GM23338 (cell line): ENCODE results near the gene JAKMIP1. TPM values are rescaled to one million over a fixed set of nuclear protein-coding genes. Genes with fewer than 3 reads are reported as not detected.

Experiments used
- ATAC-seq: fragments of 200-7000 bp; cut with Tn5 transposase; 3 replicates; pipeline ENCODE4 v1.9.1; 2020
- DNase-seq: peaks from one replicate; pipeline ENCODE4 v3.0.0-alpha.2; 2015; ENCODE audit warnings: low spot score
- H2AFZ ChIP-seq: fragments of 200-600 bp; sonication (generic); 2 replicates; pipeline ENCODE4 v1.8.0; 2016; ENCODE audit warnings: antibody characterized with exemption, mild to moderate bottlenecking, moderate library complexity
- H3F3A ChIP-seq: fragments of 200-600 bp; sonication (generic); replicated peaks from 2 replicates; pipeline ENCODE4 v1.8.0; 2017; ENCODE audit warnings: antibody characterized with exemption, mixed run types, low read depth
- H3K27ac ChIP-seq: fragments of 200-600 bp; sonication (generic); 2 replicates; pipeline ENCODE4 v1.6.1; 2016; ENCODE audit warnings: low read depth
- H3K27me3 ChIP-seq: fragments of 200-600 bp; sonication (generic); 2 replicates; pipeline ENCODE4 v1.8.0; 2016; ENCODE audit warnings: mild to moderate bottlenecking, mixed run types, moderate library complexity; ENCODE audit not compliant: insufficient read depth
- H3K36me3 ChIP-seq: fragments of 200-600 bp; sonication (generic); 2 replicates; pipeline ENCODE4 v1.8.0; 2016; ENCODE audit warnings: mild to moderate bottlenecking; ENCODE audit not compliant: insufficient read depth
- H3K4me1 ChIP-seq: fragments of 200-600 bp; sonication (generic); 2 replicates; pipeline ENCODE4 v1.8.0; 2016; ENCODE audit warnings: mild to moderate bottlenecking, moderate library complexity; ENCODE audit not compliant: insufficient read depth
- H3K4me2 ChIP-seq: fragments of 200-600 bp; sonication (generic); 2 replicates; pipeline ENCODE4 v1.7.1; 2017; ENCODE audit warnings: mixed run types
- H3K4me3 ChIP-seq: fragments of 200-600 bp; sonication (generic); 2 replicates; pipeline ENCODE4 v1.6.1; 2016; ENCODE audit warnings: mixed run types
- H3K79me2 ChIP-seq: fragments of 200-600 bp; sonication (generic); replicated peaks from 2 replicates; pipeline ENCODE4 v1.8.0; 2017; ENCODE audit warnings: mild to moderate bottlenecking; ENCODE audit not compliant: insufficient read depth
- H3K9me2 ChIP-seq: fragments of 200-600 bp; sonication (generic); 2 replicates; pipeline ENCODE4 v1.8.0; 2017; ENCODE audit not compliant: insufficient read depth
- H4K20me1 ChIP-seq: fragments of 200-600 bp; sonication (generic); replicated peaks from 2 replicates; pipeline ENCODE4 v1.8.0; 2017; ENCODE audit warnings: mild to moderate bottlenecking; ENCODE audit not compliant: insufficient read depth
- H3K27ac Mint-ChIP-seq: 2 replicates; pipeline ENCODE4 v1.8.0; 2020; ENCODE audit warnings: inconsistent platforms, mild to moderate bottlenecking, moderate library complexity, mixed read lengths
- H3K27me3 Mint-ChIP-seq: 3 replicates; pipeline ENCODE4 v1.8.0; 2022; ENCODE audit warnings: low read depth, mild to moderate bottlenecking, moderate library complexity, mixed read lengths, inconsistent platforms; ENCODE audit not compliant: insufficient read depth, poor library complexity
- H3K36me3 Mint-ChIP-seq: 3 replicates; pipeline ENCODE4 v1.8.0; 2021; ENCODE audit warnings: low read depth, mild to moderate bottlenecking, inconsistent platforms, moderate library complexity, mixed read lengths
- H3K4me1 Mint-ChIP-seq: 3 replicates; pipeline ENCODE4 v1.8.0; 2020; ENCODE audit warnings: mild to moderate bottlenecking, inconsistent platforms, mixed read lengths
- H3K4me3 Mint-ChIP-seq: 3 replicates; pipeline ENCODE4 v1.8.0; 2021; ENCODE audit warnings: moderate library complexity, mild to moderate bottlenecking, inconsistent platforms, mixed read lengths
- H3K9me3 Mint-ChIP-seq: 3 replicates; pipeline ENCODE4 v1.8.0; 2020; ENCODE audit warnings: moderate library complexity, mild to moderate bottlenecking, inconsistent platforms, mixed read lengths
- EZH2 ChIP-seq: fragments of 200-600 bp; sonication (generic); IDR thresholded peaks from one replicate; pipeline ENCODE4 v1.8.0; 2017; ENCODE audit warnings: antibody characterized with exemption, mild to moderate bottlenecking, low read depth; ENCODE audit not compliant: unreplicated experiment
- JUNB ChIP-seq: IDR thresholded peaks from one replicate; pipeline ENCODE4 v1.6.1; 2016; ENCODE audit warnings: antibody characterized with exemption; ENCODE audit not compliant: unreplicated experiment
- ZNF114 ChIP-seq: fragments of 250-450 bp; sonication (Bioruptor Pico); IDR thresholded peaks from 2 replicates; pipeline ENCODE4 v1.5.0; 2020; ENCODE audit warnings: mild to moderate bottlenecking, moderate library complexity
- polyA plus RNA-seq: library from polyadenylated mRNA; unstranded; fragments of >200 nt; fragmentation: Nextera tagmentation; extraction: Ambion mirVana; gene quantifications from 2 replicates; pipeline ENCODE4 v1.2.1, GENCODE V29; 2016
- total RNA-seq: library from RNA; depleted of rRNA; stranded (reverse); fragments of >200 nt; shearing (Covaris generic); gene quantifications from 2 replicates; pipeline ENCODE4 v1.2.3, GENCODE V29; 2014
- TF ChIP-seq, protein P1 (sequence below): IDR thresholded peaks from one replicate; pipeline ENCODE4 v1.6.1; 2018; ENCODE audit warnings: antibody characterized with exemption; ENCODE audit not compliant: unreplicated experiment
- TF ChIP-seq, protein P2 (sequence below): IDR thresholded peaks from 2 replicates; pipeline ENCODE4 v1.6.1; 2016; ENCODE audit warnings: antibody characterized with exemption

The JAKMIP1 gene
- total and polyA plus RNA-seq, 2 experiments from 2014 or later = 4.6 to 5.1 TPM

DNA sequence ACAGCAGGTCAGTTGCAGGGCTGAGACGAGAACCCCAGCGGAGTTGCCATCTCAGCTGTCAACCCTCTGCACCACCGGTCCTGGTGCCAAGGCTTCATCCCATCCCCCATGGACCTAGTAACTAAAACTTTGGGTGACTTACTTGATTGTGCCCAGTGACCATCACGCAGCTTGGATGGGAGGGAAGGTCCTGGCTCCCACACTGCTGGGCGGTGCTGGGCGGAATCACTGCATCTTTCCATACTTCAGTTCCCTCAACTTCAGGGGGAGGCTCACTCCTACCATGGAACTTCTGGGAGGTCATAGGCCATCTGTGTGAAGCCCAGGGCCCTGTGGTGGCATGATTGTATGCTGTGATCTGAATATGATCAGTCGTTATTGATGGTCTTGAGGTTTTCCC is 26.2 kb upstream of the JAKMIP1 start:
- Histone ChIP-seq H4K20me1 (no peaks in the 10 kb centered on the region), H3K27me3 (peaks cover 6% of the 10 kb centered on the region), H3K79me2 (no peaks in the 10 kb centered on the region), H3F3A (0 out of 2 replicates have a peak, but pooled peaks cover 3% of the 10 kb centered on the region), H3K9me2 (no peaks in the 10 kb centered on the region), H3K4me2 (no peak overlapping the region), H3K36me3 (no peaks in the 10 kb centered on the region), H3K27ac (no peak overlapping the region), H3K4me3 (no peak overlapping the region), H2AFZ (no peak overlapping the region), H3K4me1 (no peaks in the 10 kb centered on the region)
- DNase-seq = no peak
- no peak overlapping the region for H3K4me3 Mint-ChIP-seq
- H3K27ac Mint-ChIP-seq = no peak overlapping the region
- no peak for ATAC-seq
- TF ChIP-seq, protein P1, sequence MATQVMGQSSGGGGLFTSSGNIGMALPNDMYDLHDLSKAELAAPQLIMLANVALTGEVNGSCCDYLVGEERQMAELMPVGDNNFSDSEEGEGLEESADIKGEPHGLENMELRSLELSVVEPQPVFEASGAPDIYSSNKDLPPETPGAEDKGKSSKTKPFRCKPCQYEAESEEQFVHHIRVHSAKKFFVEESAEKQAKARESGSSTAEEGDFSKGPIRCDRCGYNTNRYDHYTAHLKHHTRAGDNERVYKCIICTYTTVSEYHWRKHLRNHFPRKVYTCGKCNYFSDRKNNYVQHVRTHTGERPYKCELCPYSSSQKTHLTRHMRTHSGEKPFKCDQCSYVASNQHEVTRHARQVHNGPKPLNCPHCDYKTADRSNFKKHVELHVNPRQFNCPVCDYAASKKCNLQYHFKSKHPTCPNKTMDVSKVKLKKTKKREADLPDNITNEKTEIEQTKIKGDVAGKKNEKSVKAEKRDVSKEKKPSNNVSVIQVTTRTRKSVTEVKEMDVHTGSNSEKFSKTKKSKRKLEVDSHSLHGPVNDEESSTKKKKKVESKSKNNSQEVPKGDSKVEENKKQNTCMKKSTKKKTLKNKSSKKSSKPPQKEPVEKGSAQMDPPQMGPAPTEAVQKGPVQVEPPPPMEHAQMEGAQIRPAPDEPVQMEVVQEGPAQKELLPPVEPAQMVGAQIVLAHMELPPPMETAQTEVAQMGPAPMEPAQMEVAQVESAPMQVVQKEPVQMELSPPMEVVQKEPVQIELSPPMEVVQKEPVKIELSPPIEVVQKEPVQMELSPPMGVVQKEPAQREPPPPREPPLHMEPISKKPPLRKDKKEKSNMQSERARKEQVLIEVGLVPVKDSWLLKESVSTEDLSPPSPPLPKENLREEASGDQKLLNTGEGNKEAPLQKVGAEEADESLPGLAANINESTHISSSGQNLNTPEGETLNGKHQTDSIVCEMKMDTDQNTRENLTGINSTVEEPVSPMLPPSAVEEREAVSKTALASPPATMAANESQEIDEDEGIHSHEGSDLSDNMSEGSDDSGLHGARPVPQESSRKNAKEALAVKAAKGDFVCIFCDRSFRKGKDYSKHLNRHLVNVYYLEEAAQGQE = no peak
- no peak for TF ChIP-seq EZH2
- TF ChIP-seq JUNB = no peak
- no peak for TF ChIP-seq ZNF114
- TF ChIP-seq, protein P2, sequence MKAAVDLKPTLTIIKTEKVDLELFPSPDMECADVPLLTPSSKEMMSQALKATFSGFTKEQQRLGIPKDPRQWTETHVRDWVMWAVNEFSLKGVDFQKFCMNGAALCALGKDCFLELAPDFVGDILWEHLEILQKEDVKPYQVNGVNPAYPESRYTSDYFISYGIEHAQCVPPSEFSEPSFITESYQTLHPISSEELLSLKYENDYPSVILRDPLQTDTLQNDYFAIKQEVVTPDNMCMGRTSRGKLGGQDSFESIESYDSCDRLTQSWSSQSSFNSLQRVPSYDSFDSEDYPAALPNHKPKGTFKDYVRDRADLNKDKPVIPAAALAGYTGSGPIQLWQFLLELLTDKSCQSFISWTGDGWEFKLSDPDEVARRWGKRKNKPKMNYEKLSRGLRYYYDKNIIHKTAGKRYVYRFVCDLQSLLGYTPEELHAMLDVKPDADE = no peak
- H3K4me1 Mint-ChIP-seq = peaks cover 13% of the 10 kb centered on the region
- H3K27me3 Mint-ChIP-seq = peaks cover 16% of the 10 kb centered on the region
- H3K36me3 Mint-ChIP-seq = no peaks in the 10 kb centered on the region
- H3K9me3 Mint-ChIP-seq = peaks cover 4% of the 10 kb centered on the region; the same call in 1 of the 3 replicates

DNA sequence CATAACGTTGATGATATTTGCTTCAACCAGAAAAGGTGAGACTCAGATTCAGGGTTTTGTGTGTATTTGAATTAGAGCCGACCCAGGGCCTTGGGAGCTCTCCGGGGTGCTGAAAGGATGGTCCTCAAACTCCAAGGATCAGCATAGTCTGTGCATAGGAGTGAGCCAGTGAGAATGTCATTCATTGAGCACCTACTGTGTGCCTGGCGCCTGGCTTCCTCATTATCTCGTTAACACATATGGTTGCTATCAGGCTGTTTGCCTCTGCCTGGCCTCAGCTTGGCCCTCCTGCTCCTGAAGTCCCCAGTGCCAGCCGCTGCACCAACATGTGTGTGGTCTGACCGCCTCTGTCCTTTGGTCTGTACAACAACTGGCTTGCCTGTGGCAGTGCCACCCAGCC is 25.1 kb upstream of the JAKMIP1 start:
- DNase-seq (peak; percentile 84), ATAC-seq (peak; percentile 39)
- H3K27ac Mint-ChIP-seq = no peak overlapping the region
- TF ChIP-seq, protein P1 = peak; percentile 86
- TF ChIP-seq EZH2 = no peak
- H3K4me3 Mint-ChIP-seq = no peak overlapping the region
- Histone ChIP-seq H2AFZ (no peak overlapping the region), H3K4me3 (no peak overlapping the region), H3F3A (0 out of 2 replicates have a peak, but pooled peaks cover 3% of the 10 kb centered on the region), H4K20me1 (no peaks in the 10 kb centered on the region), H3K4me2 (no peak overlapping the region), H3K36me3 (no peaks in the 10 kb centered on the region), H3K4me1 (no peaks in the 10 kb centered on the region), H3K79me2 (no peaks in the 10 kb centered on the region), H3K27ac (no peak overlapping the region), H3K27me3 (peaks cover 11% of the 10 kb centered on the region), H3K9me2 (no peaks in the 10 kb centered on the region)
- H3K36me3 Mint-ChIP-seq = no peaks in the 10 kb centered on the region
- peaks cover 4% of the 10 kb centered on the region; the same call in 1 of the 3 replicates for H3K9me3 Mint-ChIP-seq
- peaks cover 16% of the 10 kb centered on the region for H3K4me1 Mint-ChIP-seq
- peaks cover 16% of the 10 kb centered on the region for H3K27me3 Mint-ChIP-seq
